ENCODE data around the gene SYNGR1.
"Not testable (repeated sequence)": the region's sequence is repeated elsewhere in the genome, so short reads cannot be mapped to it uniquely, and the experiment has no call there.

SYNGR1 gene

GRCh38 chr22:39411828-39412365 lies 62.1 kb downstream of the SYNGR1 start:
- DNase-seq: not testable (repeated sequence)

GRCh38 chr22:39413204-39413603 lies 63.4 kb downstream of the SYNGR1 start:
- not testable (repeated sequence) for DNase-seq

- DNase-seq: no peak
Measured at GRCh38 chr22:39414377-39414776, 64.6 kb downstream of the SYNGR1 start.

DNA sequence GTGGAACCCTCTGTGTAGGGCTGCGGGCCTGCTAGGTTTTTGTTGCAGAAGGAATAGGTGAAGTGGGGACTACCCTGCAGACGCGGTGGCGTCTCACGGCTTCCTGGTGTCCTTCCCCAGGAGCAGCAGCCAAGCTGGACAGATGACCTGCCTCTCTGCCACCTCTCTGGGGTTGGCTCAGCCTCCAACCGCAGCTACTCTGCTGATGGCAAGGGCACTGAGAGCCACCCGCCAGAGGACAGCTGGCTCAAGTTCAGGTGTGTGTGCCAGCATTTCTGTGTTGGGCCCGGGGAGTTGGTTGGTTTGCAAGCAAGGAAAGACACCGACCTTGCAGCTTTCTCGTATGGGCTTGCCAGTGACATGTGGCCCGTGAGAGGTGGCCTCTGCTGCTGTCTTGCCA lies 65.1 kb downstream of the SYNGR1 start:
- DNase-seq: no peak

GRCh38 chr22:39415506-39415905 lies 65.7 kb downstream of the SYNGR1 start:
- DNase-seq: no peak

DNA sequence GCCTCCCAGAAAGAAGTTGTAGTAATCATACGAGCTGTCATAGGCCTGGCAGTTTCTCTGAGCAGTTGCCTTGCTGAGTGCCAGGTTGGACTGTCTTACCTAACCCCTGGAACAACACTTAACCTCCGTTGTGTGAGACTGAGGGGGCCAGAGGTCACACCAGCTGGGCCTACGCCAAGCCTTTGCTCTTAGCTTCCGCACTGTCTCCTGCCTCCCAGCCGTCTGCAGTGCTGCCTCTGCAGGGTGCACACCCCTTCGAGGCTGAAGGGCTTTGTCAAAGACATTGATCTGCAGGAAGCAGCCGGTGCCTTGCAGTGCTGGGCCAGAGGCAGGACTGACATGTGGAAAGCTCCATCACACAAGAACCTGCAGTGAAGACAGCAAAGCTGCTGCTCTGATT lies 66.5 kb downstream of the SYNGR1 start:
- DNase-seq: no peak

DNA sequence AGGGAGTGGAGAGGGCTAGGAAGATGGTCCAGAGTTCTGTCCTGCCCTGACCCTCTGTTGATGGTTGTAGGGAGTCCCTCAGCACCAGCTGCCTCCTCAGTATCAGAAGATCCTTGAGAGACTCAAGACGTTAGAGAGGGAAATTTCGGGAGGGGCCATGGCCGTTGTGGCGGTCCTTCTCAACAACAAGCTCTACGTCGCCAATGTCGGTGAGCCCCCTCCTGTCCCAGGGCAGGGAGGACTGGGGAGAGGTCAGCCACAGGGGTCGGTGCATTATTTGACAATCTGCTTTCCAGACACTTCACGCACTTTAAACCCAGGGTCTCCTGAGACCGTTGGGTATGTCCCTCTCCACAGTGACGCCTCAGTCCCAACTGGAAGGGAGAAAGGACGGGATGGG lies 67.8 kb downstream of the SYNGR1 start:
- DNase-seq: no peak

- no peak for DNase-seq
Measured at GRCh38 chr22:39418696-39419095, 68.9 kb downstream of the SYNGR1 start.

DNA sequence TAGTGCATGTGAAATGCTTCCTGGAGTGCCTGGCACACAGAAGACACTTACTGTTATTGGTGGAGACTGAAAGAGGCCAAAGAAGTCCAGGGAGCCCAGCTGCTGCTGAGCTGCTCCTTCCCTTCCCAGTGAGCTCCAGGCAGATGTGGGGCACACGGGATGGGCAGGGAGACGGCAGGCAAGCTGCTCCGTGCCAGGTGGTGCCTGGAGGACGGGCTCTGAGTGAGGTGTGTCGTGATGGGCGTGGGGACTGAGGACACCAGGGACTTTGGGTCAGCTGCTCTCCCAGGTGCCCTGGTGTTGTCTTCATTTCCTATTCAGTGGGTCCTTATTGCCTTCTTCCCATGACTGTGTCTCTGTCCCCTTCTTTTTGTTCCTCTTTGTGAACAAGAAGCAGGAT lies 69.3 kb downstream of the SYNGR1 start:
- DNase-seq: no peak

DNA sequence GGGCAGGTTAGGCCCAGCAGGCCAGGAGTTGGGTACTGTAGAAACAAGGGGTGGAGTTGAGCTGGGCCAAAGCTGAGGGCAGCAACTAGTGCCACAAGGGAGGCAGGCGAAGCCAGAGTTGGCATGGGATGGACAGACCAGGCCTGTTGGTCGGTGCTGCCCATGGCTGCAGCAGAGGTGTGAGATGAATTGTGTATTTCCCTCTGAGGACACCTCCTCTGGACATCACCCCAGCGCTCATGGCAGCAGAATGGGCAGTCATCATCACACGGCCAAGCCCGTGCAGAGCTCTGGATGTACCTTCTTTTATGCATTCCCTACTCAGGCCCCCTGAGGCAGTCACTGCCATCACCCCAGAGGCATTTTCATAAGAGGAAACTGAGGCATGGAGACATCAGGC lies 70.1 kb downstream of the SYNGR1 start:
- DNase-seq: no peak

DNA sequence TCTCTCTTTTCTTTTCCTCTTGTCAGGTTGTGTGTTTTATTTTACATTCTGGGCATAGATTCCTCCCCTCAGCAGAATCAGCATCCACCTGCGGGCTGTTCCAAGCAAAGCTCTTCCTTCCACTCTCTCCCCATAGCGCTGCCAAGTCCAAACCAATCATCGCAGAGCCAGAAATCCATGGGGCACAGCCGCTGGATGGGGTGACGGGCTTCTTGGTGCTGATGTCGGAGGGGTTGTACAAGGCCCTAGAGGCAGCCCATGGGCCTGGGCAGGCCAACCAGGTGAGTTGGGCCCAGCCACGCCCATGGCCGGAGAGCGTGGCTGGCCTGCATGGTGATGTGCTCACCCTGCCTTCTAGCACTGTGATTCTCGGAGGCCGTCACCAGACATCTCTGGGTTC lies 71.9 kb downstream of the SYNGR1 start:
- DNase-seq: no peak

GRCh38 chr22:39422101-39422500 lies 72.3 kb downstream of the SYNGR1 start:
- no peak for DNase-seq

DNA sequence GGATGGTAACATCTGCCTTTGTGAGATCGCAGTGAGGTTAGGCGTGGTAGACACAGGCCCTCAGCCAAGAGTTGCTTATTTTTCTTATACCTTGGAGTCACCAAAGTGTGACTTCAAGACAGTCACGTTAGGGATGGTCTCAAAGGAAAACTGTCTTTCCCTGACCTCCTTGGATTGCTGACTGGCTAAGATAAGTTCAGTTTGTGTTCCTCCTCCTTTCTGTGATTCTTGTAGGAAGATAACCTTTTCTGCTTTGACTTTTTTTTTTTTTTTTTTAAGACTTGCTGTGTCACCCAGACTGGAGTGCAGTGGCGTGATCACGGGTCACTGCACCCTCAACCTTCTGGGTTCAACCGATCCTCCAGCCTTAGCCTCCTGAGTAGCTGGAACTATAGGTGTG lies 72.9 kb downstream of the SYNGR1 start:
- no peak for DNase-seq

GRCh38 chr22:39423976-39424375 lies 74.2 kb downstream of the SYNGR1 start:
- DNase-seq: no peak

DNA sequence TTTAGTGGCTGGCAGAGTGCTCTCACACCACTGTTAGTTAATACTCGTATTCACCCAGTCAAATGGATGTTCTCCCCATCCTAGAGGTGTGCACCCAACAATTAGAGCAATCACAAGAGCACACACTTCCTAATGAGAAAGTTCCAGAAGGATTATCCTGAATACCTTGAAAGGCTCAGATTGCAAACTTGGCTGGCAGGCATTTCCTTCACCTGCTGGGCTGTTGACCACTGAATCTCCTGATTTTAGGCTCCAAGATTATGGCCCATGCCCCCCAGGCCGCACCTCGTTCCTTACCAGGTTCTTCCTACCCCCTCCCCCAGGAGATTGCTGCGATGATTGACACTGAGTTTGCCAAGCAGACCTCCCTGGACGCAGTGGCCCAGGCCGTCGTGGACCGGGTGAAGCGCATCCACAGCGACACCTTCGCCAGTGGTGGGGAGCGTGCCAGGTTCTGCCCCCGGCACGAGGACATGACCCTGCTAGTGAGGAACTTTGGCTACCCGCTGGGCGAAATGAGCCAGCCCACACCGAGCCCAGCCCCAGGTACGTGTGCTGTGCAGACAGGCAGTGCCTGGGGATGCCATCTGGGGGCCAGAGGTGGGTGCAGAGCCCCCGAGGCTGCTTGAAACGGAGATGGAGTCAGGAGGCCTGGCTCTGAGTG lies 76.7 kb downstream of the SYNGR1 start:
- no peak for DNase-seq

DNA sequence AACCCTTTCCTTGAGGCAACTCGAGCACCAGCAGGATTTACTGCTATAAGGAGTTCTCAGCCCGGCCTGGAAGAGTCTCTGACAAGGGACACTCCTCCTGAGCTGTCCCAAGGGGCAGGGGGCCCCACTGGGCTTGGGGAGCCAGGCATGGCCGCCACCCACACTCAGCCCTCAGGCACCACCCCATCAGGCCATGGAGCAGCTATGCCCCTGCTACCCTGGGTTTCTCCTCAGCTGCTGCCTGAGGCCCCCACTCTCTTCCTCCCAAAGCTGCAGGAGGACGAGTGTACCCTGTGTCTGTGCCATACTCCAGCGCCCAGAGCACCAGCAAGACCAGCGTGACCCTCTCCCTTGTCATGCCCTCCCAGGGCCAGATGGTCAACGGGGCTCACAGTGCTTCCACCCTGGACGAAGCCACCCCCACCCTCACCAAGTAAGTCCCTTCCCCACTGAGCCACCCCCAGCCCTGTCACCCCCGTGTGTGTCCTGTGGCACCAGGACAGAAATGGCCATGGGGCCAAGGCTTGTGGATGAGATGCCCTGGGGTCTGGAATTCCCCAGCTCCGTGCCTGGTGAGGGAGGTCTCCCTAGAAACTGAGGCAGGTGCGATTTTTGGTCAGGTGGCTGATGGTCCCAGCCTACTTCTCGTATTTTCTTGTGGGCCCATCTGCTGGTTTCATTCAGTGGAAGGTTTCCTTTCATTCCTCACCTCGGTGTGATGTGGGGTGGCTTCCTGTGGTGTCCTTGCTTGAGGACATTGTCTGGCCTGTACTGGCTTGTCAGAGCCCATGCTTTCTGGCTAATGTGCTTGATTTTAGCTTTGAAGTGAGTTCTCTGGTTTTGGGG lies 78.2 kb downstream of the SYNGR1 start:
- no peak for DNase-seq

GRCh38 chr22:39428597-39429071 lies 78.8 kb downstream of the SYNGR1 start:
- no peak for DNase-seq

DNA sequence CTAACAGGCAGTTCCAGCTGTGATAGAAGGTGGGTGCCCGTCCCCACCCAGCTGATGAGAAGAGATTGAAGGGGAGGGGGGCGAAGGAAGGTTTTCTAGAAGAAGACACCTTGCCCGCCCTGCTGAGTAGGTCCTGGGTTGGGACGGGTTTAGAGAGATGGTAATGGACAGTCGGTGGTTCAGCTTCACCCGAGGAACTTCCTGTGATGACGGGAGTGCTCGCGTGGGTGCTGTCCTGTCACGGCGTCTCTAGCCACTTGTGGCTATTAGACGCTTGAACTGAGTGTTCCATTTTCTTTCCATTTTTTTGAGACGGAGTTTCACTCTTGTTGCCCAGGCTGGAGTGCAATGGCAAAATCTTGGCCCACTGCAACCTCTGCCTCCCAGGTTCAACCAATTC lies 79.4 kb downstream of the SYNGR1 start:
- no peak for DNase-seq

- no peak for DNase-seq
Measured at GRCh38 chr22:39429916-39430575, 80.3 kb downstream of the SYNGR1 start.

- DNase-seq: no peak
Measured at GRCh38 chr22:39430576-39431150, 80.9 kb downstream of the SYNGR1 start.

- DNase-seq: no peak
Measured at GRCh38 chr22:39431216-39431801, 81.5 kb downstream of the SYNGR1 start.

DNA sequence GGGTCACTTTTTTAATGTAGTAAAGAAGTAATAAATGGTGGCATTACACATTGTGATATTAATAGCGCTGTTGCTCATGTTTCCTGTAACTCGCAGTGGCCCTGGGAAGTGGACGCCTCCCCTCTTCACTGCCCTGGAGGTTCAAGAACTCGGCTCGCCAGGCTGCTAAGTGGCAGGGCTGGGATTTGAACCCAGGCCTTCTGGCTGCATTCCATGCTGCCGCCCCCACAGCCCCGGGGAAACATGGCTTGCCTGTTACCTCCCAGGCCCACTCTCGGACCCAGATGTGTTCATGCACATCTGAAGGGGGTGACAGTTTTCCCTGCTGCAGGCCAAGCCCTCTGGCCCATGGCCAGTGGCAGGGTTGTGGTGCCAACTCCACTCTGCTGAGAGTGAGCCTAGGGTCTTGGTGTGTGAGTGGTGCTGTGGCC lies 82.0 kb downstream of the SYNGR1 start:
- no peak for DNase-seq

DNA sequence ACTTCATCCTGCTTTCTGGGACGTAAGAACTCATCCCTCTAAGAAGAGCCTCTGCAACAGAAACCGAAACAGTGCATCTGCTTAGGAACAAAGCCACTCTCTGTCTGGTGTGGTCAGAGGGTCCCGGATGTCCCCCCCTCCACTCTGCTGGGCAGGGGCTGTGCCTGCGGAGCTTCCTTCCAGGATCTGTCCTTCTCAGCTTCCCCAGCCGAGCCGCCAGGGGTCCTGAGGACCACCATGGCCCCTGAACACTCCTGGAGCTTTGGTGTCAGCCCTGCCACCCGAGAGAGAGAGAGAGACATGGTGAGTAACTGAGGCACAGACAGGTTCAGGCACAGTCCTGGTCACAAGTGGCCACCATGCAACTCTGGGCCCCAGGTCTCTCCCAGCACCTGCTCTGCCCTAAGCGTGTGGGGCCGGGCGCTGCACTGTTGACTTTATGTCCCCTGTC lies 82.6 kb downstream of the SYNGR1 start:
- DNase-seq: no peak

All from activated CD4-positive, CD25-positive, alpha-beta regulatory T cell treated with anti-CD3 and anti-CD28 coated beads, Interleukin-2, amount 50 U/mL, for 72 hours (primary cell).